GM19238 (cell line): ENCODE data around the gene CCDC126.
"Not testable (repeated sequence)": the region's sequence is repeated elsewhere in the genome, so short reads cannot be mapped to it uniquely, and the experiment has no call there.

Experiments used
- DNase-seq: peaks from one replicate; pipeline ENCODE4 v3.0.0; 2011; ENCODE audit warnings: low spot score; ENCODE audit not compliant: insufficient read length

The CCDC126 gene, protein sequence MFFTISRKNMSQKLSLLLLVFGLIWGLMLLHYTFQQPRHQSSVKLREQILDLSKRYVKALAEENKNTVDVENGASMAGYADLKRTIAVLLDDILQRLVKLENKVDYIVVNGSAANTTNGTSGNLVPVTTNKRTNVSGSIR

DNA sequence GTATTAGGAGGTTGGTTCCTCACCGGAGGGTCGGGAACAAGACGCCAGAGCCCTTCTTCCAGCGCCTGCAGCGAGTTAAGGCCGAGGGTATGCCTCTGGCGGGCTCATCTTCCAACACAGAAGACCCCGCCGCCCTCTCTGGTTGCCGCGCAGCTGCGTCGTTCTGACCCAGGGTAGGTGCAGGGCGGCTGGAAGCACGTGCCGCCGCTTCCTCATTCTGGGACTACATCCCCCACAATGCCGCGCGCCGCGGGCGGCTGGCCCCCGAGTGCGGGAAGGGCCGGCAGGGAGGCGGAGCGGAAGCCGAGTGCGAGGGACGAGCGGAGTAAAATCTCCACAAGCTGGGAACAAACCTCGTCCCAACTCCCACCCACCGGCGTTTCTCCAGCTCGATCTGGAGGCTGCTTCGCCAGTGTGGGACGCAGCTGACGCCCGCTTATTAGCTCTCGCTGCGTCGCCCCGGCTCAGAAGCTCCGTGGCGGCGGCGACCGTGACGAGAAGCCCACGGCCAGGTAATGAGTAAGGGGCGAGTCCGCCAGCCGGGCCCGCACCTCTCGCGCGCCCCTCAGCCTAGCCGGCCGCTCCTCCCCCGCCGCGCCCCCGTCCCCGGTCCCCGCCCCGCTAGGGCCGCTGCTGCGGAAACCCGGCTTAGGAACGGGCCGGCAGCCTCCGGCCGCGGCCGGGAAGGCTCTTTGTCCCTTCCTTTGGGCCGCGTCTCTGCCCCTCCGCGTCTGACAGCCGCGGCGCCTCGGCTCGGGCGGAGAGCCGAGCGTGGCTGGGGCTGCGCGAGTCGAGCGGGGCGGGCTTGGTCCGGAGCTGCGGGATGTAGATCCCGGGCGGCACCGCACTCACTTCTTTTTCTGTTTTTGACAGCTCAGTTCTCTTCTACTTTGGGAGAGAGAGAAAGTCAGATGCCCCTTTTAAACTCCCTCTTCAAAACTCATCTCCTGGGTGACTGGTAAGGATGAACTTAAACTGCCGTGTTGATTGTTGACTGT is at the start of gene CCDC126:
Gene CCDC126 (plus strand): TSS at position 289 of the 998 bp plus-strand sequence. CDS start 13,934 bp downstream, outside the sequence.
- DNase-seq = peak; percentile 86

DNA sequence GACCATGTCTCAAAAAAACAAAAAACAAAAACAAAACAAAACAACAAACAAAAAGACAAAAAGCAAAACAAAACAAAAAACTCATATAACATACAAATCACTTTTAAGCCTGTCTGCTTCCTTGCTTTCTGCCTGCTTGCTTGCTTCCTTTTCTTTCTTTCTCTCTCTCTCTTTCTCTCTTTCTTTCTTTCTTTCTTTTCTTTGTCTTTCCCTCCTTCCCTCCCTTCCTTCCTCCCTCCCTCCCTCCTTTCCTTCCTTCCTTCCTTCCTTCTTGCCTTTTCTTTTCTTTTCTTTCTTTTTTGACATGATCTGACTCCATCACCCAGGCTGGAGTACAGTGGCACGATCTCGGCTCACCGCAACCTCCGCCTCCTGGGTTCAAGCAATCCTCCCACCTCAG is 49.5 kb upstream of the CCDC126 start:
- no peak for DNase-seq

DNA sequence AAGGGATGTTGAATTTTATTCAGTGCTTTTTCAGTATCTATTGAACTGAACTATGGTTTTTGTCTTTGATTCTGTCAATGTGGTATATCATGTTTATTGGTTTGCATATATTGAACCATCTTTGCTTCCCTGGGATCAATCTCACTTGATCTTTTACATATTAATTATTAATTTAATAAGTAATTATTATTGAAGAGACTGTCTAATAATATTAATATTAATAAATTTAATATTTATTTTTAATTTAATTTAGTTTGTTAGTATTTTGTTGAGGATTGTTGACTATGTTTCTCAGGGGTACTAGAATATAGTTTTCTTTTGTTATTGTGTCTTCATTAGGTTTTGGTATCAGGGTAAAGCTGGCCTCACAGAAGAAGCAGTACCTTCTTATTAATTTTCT is 38.9 kb upstream of the CCDC126 start:
- DNase-seq = no peak

DNA sequence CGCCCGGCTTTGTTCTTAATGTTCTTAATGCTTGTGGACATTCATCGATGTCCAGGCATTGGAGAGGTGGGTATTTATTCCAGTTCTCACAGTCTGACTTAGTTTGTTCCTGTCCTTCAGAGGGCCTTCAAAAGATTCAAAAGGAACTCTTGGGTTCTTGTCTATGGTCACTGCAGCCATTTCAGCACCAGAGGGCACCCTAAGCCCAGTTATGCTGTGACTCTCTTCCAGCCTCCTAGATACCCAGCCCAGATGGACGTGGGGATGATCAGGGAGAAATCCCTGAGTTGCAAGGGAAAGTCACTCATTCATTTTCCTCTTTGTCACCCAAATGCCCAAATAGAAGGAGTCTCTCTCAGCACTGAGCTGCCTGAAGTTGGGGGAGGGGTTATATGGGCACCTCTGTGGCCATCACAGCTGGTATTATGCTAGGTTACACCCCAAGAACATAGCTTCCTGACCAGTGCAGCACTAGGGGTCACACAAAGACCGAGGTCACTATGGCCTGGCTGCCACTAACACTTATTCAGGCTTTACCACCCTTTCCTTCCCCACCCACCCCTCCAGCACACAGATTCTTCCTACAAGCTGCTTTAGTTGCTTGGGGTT is 26.5 kb upstream of the CCDC126 start:
- peak; percentile 39 for DNase-seq

DNA sequence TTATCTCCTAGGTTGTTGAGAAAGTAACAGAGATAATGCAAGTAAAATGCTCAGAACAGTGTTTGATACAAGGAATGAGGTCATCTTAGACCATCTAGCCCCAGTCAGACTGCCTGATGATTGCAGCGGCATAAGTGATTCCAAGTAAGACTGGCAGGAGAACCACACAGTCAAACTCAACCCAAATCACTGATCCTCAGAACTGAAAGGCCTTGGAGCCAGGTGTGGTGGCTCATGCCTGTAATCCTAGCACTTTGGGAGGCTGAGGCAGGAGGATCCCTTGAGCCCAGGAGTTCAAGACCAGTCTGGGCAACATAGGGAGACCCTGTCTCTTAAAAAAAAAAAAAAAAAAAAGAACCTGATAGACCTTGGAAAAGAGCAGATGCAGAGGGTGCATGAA is 15.2 kb upstream of the CCDC126 start:
- not testable (repeated sequence) for DNase-seq

DNA sequence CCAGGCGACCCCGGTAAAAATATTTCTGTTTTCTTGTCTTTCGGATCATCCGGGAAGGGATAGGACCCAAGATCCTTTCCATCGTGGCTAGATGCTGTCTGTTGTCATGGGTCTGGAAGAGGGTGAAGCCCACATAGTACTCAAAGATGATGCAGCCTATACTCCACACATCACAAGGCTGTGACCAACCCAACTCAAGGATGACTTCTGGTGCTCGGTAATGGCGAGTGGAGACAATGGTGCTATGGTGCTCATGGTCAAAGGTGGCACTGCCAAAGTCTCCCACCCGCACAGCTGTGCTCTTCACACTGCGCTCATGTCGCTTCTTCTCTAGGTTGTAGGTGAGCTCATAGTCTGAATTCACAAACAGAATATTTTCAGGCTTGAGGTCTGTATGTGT is 11.9 kb upstream of the CCDC126 start:
- DNase-seq = not testable (repeated sequence)

DNA sequence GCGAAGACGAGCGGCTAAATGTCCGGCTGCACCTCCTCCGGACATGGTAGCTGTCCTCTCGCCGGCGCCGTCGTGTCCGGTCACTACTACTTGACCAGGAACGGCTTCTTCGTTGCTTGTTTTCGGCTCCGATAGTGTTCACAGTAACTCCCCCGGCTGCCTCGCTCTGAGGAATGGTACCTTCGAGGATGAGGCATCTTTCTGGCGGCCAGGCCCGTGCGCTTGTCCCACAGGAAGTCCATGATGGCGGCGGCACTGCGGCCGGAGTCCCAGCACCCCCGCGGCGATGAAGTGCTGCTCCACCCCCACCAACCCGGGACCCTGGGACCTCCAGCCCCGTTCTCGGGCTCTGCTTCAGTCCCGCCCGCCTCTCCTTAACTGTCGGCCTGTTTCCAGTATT is 11.0 kb upstream of the CCDC126 start:
- no peak for DNase-seq

DNA sequence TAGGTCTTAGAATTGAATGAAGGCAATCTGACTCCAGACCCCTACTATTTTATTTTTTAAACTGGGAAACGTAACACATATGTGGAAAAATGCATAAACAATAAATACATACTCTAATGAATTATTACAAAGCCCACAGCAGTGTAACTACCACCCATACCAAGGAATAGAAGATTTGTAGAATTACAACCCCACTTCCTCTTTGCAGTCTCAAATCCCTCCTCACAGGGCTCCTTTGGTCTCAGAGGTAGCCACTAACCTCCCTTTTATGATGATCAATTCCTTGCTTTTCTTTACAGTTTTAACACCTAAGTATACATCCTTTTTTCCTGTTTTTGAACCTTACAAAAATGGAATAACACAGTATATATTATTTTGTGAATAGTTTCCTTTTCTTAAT is 6.7 kb upstream of the CCDC126 start:
- DNase-seq = no peak

DNA sequence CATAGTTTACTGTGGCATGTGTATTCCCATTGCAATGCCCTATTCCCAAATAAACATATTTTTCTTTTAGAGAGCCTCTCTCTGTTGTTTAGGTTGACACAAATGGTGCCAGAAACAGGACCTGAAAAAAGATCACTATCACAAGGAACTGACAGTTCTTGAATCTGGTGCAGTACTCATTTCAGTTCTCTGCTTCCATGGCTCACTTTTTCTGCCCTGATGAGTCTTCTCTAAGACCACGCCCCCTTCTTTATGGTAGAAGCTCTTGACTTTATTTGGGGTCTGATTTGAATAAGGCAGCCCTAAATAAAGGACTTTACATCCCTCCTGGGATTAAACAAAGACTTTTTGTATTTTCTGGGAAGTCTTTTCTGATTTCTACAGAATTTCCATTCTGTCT is 3.5 kb upstream of the CCDC126 start:
- no peak for DNase-seq

DNA sequence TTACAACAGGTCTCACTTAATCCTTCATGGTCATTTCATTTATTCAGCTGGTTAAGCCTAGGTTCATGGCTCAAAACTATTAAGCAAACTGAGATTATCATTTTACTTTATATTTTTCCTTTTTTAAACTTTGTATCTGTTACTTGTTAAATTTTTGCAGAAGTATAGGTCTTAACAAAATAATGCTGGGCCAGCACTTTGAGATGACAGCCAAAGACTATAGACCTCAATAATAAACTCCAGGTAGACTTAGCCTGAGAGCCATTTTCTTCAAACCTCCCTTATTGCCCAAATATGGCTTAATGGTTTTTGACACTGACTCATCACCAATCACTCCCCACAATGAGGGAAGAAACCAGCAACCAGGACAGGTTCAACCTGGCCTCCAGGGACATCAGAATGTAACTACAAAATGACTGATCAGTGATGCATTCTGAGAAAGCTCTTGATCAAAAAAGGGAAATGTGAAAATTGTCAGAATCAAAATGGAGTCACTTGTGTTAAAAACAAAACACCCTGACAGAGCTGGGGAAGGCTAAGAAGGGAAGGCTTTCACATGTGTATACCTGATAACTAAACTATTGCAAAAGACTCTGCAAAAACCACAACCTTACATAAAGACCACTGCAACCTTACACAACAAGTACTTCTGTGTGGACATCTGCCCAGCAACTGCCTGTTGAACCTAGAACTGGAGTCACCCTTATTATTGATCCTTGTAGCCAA is 2.1 kb upstream of the CCDC126 start:
- DNase-seq = peak; percentile 56

DNA sequence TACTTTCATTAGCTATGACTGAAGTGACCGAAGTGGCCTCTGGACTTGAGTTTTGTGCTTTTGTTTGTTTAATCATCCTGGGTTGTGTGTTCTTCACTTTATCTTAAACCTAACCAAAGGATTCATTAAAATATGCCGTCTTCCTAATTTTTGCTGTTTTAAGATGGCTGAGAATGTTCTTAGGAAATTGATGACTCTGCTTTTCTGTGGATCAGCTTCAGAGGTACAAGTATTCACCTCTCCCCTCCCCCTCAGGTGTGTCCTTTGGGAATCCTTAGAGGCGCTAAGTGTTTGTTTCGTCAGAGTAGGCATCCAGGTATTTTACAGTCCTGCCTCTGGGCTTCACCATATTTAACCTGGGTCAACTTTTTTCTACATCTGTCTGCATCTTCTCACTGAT is 1.1 kb downstream of the CCDC126 start:
- no peak for DNase-seq

DNA sequence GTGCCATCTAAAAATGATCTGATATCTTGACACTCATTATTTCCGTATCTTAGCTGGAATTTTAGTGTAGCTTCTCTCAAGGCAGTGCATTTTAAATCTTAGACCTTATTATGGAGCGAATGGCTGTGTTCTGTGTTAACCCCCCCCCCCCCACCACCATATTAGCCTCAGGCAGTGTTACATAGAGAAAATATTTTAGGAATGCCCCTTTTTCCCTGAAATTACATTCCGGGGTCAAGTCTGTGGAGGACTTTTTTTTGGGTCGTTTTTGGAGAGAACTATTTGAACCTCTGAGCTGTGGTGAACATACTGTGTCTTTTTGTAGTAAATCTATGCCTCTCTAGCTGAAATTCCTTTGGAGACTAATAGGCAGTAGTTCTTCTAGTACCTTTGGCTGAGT is 3.1 kb downstream of the CCDC126 start:
- no peak for DNase-seq

DNA sequence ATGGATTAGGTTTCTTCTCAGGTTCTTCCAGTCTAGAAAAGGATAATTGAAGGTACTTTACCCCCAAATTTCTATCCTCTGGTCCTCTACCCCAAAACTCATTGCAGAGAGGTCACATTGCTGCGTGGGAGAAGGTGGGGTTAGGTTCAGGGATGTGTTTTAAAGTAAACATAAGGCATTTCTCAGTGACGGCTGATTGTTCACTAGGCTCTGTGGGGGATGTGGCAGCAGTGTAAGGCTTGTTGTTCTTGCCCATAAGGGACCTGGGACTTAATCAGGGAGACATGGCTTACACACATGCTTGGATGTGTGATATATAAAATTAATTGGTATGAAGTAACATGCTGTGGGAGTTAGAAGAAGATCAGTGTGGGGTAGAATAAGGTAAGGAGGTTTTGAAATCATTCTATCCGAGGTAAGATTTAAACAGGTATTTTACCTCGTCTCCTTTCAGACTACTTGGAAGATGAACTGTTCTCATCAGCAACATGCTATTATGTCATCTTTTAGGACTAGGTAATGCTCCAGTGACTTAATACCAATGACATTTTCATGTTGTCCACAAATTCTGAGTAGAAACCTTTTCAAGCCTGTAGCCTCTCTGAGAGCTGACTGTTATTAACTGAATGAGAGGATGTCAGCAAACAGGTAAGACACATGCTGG is 6.6 kb downstream of the CCDC126 start:
- DNase-seq = no peak

DNA sequence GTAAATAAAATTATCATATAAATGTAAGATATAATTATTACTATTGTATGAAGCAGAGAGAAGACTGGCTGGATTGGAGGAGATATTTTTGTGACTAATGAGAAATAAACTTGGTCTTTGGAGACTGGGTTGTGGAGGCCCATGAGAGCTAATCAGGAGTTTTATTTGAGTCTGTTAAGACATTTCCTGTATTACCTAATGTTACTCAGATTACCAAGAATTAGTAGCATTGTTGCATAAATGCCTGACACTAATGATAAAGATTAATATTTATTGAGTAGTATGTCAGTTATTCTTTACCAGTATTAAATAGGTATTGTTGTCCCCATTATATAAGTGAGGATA is 7.1 kb downstream of the CCDC126 start:
- DNase-seq = no peak

DNA sequence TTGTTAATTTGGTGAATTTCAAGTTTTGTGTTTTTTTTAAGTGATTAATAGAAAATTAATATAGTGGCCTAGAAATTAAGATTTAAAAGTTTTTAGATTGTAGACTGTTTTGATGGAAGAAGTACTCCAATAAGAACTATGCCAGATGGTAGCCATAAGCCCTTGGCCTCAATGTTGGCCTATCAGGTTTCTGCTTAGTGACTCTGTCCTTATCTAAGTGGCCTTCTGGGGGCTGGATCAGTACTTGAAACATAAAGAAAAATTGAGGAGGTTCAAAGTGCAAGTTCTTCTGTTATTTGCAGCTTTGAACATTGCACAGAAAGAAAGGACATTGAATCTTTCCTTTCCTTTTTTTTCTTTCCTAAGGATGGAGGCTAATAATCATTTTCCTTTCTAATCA is 9.9 kb downstream of the CCDC126 start:
- DNase-seq = no peak

DNA sequence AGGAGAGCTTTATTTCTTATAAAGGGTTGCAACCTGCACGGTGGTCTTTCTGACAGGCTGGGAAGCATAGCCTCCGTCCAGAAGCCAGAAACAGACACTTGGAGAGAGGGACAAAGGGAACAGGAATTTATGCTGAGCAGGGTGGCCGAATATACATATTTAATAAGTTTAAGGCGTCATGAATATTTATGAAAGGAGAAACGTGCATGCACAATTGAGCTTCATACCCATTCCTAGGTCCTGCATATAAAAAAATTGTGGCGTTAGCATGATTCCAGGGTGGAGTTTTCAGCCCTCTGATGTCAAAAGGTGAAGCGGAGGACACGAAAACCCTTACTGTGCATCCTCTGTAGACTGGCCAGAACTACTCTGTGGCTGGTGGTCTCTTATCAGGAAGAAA is 10.7 kb downstream of the CCDC126 start:
- no peak for DNase-seq

DNA sequence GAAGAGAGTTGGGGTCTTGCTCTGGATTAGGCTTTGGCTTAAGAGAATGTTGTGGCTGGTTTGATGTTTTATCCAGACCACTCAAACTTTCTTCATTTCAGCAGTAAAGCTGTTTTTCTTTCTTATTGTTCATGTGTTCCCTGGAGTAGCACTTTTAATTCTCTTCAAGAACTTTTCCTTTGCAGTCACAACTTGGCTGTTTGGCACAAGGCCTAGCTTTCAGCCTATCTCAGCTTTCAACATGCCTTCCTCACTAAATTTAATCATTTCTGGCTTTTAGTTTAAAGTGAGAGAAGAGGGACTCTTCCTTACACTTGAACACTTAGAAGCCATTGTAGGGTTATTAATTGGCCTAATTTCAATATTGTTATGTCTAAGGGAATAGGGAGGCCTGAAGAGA is 18.1 kb downstream of the CCDC126 start:
- DNase-seq = no peak

DNA sequence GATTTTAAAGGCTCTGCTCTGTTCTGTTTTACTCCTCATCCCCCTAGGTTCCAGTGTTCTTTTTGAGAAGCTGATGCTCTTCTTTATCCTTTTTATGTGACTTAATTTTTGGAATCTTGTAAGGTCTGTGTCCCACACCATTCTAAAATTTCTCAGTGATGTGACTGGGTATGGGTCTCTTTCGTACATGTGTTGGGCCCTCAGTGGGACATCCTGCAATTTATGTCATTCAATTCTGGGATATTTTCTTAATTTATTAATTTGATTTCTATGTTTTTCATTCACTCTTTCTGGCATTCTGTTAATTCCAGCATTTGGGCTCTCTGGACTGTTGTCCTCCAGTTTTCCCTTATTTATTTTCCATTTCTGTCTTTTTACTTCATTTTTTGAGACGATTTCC is 19.4 kb downstream of the CCDC126 start:
- no peak for DNase-seq

DNA sequence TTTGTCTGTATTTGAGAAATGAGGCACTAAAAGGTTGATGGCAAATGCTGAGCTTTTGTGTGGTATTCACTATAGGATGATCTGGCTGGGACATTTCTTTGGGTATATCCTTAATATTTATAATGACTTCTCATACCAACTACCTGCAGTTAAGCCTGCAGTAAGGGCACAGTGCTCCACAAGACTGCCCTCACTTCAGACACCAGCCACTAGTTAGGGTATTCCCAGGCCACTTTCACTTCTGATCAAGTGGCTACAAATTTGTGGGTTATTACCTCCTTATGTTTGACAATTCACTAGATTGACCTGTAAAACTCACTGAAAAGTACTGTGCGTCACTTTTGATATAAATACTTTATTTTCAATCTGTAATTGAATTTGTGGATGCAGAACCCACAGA is 20.3 kb downstream of the CCDC126 start:
- DNase-seq = no peak

DNA sequence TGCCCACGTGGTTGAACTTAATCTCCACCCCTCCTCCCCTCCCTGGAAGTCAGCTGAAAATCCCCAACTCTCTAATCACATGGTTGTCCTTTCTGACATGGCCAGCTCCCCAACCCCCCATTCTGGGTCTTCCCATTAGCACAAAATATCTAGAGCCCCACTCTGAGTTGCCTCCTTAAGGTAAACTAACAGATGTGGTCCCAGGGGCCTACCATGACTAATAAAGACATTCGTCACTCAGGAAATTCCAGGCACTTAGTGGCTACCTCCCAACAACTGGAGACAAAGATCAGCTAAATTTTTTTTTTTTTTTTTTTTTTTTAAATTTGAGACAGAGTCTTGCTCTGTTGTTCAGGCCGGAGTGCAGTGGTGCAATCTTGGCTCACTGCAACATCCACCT is 21.1 kb downstream of the CCDC126 start:
- DNase-seq = no peak

DNA sequence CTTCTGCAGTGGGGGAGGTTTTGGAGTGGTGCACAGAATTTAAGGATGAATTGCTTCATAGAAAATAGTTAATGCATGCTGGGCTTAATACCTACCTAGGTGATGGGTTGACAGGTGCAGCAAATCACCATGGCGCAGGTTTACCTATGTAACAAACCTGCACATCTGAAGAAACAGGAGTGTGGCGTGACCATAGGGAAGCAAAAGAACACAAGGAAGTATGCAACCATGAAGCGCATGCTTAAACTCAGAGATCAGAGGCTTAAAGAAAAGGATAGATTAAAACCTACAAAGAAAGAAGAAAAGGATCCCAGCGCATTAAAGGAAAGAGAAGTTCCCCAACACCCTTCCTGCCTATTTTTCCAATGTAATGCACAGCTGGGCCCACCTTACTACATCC is 22.0 kb downstream of the CCDC126 start:
- DNase-seq = no peak
